Retinal pigment epithelial cell (primary cell): ENCODE results near the gene MUS81.
A peak's percentile ranks its signal among the peaks of the same experiment; 100 is the strongest.
"Not testable (repeated sequence)": the region's sequence is repeated elsewhere in the genome, so short reads cannot be mapped to it uniquely, and the experiment has no call there.

Experiments used
- DNase-seq: peaks from one replicate; pipeline ENCODE4 v3.0.0-alpha.2; 2010; ENCODE audit warnings: low read depth
- H3K4me3 ChIP-seq: 2 replicates; pipeline ENCODE4 v1.5.1; 2011; ENCODE audit warnings: mild to moderate bottlenecking, low read length, control low read depth, moderate library complexity
- TF ChIP-seq, protein P1 (sequence below): conservative IDR thresholded peaks from 2 replicates; pipeline ENCODE4 v1.5.1; 2011; ENCODE audit warnings: low read depth, low read length, control low read depth, inconsistent platforms

The MUS81 gene

DNA sequence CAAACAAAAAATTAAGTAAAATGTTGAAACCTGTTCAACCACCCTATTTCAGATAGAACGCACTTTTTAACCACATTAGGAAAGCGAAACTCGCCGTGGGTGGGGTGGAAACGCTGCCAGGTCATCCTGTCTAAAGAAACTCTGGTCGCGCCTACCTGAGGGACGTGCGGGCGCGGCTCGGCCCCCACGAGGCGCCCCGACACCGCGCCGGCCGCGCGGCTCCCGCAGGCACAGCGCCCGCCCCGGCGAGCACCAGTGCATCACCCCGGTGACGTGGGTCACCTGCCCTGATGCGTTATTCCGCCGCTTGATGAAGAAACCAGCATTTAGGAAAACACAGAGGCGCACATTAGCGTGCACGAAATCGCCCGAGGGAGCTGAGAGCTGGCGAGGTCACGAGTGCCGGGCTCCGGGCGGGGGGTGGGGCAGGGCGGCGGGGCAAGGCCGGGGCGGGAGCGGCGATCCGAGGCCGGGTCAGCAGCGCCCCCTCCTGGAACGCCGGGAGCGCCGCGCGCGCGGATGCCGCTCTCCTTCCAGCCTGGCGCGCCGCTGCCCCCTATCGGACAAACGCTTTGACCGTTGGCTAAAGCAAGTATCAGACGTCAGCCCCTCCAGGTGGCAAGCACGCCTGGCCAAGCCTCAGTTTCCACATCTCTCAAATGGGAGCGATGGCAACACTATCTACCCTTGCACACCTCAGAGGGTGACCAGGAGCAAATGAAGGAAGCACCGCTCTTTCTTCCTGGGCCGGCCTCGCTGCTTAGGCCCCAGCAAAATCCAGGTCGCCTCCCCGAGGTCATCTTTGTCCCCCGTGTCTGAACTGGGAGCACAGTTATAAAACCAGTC, 42.2 kb upstream of the MUS81 start:
- peak; percentile 29 for DNase-seq
- TF ChIP-seq, protein P1, sequence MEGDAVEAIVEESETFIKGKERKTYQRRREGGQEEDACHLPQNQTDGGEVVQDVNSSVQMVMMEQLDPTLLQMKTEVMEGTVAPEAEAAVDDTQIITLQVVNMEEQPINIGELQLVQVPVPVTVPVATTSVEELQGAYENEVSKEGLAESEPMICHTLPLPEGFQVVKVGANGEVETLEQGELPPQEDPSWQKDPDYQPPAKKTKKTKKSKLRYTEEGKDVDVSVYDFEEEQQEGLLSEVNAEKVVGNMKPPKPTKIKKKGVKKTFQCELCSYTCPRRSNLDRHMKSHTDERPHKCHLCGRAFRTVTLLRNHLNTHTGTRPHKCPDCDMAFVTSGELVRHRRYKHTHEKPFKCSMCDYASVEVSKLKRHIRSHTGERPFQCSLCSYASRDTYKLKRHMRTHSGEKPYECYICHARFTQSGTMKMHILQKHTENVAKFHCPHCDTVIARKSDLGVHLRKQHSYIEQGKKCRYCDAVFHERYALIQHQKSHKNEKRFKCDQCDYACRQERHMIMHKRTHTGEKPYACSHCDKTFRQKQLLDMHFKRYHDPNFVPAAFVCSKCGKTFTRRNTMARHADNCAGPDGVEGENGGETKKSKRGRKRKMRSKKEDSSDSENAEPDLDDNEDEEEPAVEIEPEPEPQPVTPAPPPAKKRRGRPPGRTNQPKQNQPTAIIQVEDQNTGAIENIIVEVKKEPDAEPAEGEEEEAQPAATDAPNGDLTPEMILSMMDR = peak; percentile 90
- peak overlapping the region; percentile 67 for H3K4me3 ChIP-seq

- H3K4me3 ChIP-seq = no peak overlapping the region
- DNase-seq = no peak
- TF ChIP-seq, protein P1 = no peak
These were observed 39.1 kb upstream of the MUS81 start for GRCh38 chr11:65821107-65821506.

- TF ChIP-seq, protein P1 = no peak
- H3K4me3 ChIP-seq = no peak overlapping the region
- DNase-seq = no peak
These were observed 37.3 kb upstream of the MUS81 start for GRCh38 chr11:65822776-65823528.

GRCh38 chr11:65826984-65827735, 33.1 kb upstream of the MUS81 start:
- no peak overlapping the region for H3K4me3 ChIP-seq
- TF ChIP-seq, protein P1 = no peak
- no peak for DNase-seq

GRCh38 chr11:65829459-65829858, 30.8 kb upstream of the MUS81 start:
- no peak for DNase-seq
- H3K4me3 ChIP-seq = no peak overlapping the region

GRCh38 chr11:65832231-65832630, 28.0 kb upstream of the MUS81 start:
- not testable (repeated sequence) for DNase-seq, H3K4me3 ChIP-seq

More at GRCh38 chr11:65829459-65829858, 30.8 kb upstream of the MUS81 start:
- TF ChIP-seq, protein P1 = no peak

GRCh38 chr11:65833297-65834030, 26.8 kb upstream of the MUS81 start, which contains the start of gene SNX32:
SNX32 (plus strand) TSS chr11:65833963; CDS start chr11:65834066, 103 bp downstream.
- H3K4me3 ChIP-seq = peak within 1 kb of the TSS; percentile 72
- TF ChIP-seq, protein P1 = no peak
- peak; percentile 62 for DNase-seq
